NCI-H2196 treated with DMSO at 0.1 percent for 48 hours (cell line): ENCODE results near the gene GPRIN1.

Experiments used
- DNase-seq: peaks from one replicate; lab custom pipeline; 2025; ENCODE audit not compliant: unreplicated experiment; lab: John Stamatoyannopoulos, UW

GPRIN1 gene

DNA sequence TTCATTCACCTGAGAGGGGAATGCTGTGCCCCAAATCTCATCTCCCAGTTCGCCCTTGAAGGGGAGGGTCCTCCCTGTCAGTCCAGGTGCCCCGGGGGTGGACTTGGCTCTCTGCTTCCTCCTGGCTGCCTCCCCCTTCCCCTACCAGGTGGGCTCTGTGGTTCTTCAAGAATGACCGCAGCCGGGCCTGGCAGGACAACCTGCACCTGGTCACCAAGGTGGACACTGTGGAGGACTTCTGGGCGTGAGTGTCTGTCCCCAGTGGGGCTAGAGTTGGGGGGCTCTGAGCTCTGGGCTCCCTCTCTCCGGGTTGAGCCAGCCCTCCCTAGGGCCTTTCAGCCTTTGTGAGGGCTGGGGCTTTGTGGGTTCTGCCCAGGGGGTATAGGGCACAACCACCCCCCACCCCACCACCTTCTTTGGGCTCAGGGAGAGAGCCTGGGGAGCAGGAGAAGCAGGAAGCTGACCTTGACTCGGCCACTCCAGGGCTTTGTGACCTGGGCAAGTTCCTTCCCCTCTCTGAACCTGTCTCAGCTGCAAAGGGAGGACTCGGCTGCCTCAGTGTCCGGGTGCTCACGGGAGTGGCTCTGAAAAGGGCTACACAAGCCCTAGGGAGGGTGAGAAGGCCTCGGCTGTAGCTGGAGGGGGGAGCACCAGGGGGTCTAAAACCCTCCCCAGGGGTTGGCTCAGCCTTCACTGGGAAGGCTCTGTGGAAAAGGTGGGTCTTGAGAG is 33.7 kb upstream of the GPRIN1 start:
- no peak for DNase-seq

DNA sequence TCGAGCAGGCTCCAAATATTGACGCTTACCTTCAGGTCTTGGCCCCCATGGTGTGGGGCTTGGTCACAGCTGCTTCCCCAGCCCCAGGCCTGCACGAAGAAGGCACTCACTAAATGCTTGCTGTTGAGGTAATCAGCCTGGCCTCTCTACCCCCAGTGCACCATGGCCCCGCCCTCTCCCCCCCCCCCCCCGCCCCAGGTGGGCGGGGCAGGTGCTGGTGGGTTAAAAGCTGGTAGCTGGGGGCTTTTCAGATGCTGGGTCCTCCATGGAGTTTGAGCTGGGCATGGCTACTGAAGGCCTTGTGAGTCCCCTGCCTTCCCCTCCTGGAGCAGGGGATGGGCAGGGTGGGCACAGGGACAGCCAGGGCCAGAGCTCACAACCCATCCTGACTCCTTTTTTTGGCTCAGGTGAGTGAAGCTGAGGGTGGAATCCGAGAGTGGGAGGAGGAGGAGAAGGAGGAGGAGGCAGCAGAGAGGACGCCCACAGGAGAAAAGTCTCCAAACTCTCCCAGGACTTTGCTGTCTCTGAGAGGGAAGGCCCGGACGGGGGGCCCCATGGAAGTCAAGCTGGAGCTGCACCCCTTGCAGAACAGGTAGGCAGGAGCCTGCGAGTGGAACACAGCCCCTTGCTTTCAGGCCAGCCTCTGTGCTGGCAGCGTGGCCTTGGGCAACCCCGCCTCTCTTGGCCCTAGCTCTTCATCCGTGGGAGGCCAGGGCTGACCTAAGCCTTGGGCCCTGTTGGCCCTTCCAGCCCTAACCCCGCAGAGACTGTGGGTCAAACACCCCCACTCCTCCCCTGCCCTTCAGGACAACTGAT is 32.9 kb upstream of the GPRIN1 start:
- no peak for DNase-seq

DNA sequence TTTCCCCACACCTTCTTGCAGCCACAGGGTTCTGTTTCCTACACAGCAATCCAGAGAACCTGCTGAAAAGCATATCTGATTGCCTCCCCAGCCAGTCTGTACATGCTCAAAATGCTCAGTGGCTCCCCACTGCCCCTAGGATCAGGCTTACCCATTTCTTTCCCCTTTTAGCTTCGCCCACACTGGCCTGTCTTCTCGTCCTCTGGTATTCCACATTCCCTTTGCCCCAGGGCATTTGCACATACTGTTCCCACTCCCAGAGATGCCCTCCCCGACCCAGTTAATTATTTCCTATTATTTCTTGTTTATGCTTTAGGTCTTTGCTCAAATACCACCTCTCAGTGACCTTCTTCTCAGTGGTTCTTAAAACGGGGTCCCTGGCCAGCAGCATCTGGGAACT is 30.7 kb upstream of the GPRIN1 start:
- no peak for DNase-seq

DNA sequence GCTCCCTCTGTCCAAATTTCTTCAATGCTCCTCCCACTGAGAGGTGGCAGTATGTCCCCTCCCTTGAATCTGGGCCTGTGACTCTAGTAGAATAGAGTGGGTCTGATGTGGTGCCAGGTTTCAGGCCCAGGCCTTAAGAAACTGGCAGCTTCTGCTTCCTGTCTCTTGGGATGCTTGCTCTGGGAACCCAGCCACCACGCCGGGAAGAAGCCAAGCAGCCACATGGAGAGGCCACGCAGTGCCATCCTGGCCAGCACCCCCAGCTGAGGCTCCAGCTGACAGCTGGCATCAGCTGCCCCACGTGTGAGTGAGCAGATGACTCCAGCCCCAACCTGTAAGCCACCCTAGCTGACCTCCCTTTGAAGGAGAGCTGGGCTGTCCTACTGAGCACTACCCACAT is 30.0 kb upstream of the GPRIN1 start:
- DNase-seq, result peak; percentile 50

DNA sequence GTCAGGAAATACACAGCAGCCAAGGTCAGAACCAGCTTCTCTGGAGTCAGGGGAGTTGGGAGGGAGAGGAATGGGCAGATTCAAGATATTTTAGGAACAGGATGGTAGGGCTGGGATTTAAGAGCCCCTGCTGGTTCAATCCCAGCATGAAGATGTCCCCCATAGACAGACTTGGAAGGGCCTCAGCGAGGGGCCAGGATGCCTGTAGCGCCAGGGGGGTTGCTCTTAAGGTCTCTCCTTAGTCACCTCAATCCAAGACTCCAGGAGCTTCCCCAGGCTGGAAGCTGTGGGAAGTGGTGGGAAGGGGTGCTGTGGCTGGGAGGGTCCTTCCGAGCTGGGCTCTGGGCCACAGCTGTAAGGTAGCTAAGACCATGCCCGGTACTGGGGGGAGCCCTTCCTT is 29.3 kb upstream of the GPRIN1 start:
- no peak for DNase-seq

DNA sequence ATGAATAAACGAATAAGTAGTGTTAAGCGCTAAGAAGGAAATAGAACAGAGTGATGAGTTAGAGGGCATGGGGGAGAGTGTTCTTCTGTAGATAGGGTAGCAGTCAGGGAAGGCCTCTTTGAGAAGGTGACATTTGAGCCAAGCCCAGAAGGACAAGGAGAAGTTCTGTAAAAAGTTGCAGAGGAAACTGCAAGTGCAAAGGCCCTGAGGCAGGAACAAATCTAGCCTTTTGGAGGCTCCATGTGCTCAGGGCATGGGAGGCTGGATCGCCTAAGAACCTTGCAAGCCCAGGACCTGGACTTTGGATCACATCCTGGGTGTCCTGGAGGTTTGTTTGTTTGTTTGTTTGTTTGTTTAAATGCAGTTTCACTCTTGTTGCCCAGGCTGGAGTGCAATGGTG is 28.5 kb upstream of the GPRIN1 start:
- DNase-seq, result no peak

DNA sequence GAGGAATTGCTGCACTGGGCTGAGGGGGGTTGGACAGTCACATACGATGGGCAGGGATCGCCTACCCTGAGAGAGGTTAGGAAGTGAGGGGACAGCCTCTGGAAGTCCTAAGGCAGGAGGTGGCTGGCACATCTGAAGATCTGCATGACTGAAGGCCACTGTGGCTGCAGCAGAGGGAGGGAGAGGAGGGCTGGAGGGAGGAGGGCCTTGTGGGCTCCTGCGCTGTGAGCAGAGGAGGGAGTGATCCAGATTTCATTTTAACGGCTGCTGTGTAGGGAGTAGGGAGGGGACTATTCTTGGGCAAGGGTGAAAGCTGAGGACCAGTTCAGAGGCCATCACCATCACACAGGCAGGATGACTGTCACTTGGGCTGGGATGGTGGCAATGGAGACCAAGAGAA is 27.6 kb upstream of the GPRIN1 start:
- no peak for DNase-seq

DNA sequence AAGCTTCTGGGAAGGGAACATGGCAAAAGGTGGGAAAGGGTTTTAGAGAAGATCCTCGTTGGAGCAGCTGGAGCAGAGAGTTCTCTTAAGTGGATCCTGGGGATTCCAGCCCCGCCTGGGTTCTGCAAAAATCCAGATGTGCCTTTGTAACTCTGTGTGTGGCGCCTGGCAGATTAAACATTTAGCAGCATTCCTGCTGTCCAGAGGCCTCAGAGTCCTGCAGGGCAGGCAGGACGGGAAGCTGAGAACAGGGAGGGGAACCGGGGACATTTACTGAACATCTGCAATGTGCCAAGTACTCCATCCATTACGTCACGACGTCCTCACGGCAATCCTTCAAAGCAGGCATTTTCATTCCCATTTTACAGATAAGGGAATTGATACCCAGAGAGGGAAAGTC is 26.5 kb upstream of the GPRIN1 start:
- DNase-seq, result no peak

DNA sequence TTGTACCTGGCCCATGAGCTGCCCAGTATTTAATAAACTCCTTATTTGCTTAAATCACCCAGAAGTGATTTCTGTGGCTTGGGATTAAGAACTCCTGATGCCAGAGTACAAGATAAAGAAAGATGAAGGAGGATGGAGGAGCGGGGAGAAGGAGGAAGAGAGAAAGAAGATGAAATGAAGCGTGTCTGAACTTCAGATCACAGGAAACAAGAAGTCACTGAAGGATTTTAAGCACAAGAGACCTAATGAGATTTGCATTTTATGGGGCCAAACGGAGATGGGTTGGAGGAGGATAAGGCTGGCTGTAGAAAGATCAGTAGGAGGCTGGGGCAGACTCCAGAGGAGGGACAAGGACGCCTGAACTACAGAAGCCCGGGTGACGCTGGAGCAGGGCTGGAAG is 23.6 kb upstream of the GPRIN1 start:
- no peak for DNase-seq

DNA sequence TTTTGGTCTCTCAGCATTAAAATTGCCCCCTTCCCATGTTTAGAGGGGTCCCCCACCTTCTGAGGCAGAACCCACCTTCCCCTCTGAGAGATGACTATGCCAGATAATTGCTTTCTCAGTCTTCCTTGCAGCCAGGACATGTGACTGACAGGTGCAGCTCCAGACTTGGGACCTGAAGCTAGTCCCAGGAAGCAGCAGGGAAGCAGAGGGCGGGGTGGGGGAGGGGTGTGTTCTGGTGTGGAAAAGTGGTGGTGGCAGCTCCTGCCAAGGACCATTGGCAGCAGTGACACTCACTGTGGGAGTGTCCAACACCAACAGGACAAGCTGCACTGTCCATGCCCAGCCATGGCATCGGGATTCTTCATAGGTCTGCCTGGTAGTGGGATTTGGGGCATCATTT is 22.8 kb upstream of the GPRIN1 start:
- DNase-seq, result no peak

DNA sequence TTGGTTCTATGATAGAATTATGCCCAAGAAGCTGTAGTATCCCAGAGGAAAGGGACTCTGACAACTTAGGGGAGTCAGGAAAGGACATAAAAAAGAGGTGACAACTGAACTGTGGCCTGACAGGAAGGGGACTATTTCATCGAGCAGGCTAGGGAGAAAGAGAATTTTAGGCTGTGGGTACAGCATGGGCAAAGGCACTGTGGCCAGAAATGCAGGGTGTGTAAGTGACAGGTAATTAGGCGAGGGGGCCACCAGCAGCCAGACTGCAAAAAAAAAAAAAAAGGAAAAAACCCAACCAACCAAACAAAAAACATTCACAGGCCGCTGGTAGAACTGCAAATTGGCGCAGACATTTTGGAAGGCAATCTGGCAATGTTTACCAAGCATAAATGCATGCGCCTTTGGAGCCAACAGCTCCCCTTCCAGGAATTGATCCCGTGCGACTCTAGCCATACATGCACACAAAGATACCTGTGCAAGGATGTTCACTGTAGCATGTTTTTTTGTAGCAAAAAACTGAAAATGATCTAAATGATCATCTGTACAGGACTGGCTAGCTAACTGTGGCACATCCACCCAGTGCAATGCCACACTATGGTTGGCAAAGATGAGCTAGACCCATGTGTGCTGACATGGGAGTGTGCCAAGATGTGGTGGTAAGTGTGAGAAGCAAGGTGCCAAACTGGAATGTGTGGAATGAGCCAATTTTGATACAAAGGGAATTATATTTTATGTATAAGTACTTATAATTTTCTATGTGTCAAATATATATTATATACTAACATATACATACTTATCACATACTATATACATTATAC is 21.6 kb upstream of the GPRIN1 start:
- no peak for DNase-seq

DNA sequence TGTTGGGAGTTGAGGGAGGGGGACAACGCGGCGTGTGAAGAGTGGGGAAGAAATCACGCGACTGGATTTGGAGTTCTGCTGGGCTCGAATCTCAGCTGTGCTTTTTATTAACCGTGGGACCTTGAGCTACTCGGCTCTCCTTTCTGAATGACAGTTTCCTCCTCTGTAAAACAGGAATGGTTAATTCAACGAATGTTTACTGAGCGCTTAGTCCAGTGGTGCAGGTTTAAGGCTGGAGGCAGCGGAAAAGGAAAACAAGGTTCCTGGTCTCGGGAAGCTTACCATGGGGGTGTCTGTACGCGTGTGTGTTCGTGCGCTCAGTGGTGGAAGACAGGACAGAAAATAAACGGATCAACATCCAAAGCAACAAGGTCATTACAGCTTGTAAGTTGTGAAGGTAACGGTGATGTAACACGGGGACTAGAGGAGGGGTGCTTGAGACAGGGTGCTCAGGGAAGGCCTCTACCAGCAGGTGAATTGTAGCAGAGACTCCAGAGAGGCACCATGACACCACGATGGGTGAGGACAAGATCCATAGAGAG is 20.8 kb upstream of the GPRIN1 start:
- no peak for DNase-seq

DNA sequence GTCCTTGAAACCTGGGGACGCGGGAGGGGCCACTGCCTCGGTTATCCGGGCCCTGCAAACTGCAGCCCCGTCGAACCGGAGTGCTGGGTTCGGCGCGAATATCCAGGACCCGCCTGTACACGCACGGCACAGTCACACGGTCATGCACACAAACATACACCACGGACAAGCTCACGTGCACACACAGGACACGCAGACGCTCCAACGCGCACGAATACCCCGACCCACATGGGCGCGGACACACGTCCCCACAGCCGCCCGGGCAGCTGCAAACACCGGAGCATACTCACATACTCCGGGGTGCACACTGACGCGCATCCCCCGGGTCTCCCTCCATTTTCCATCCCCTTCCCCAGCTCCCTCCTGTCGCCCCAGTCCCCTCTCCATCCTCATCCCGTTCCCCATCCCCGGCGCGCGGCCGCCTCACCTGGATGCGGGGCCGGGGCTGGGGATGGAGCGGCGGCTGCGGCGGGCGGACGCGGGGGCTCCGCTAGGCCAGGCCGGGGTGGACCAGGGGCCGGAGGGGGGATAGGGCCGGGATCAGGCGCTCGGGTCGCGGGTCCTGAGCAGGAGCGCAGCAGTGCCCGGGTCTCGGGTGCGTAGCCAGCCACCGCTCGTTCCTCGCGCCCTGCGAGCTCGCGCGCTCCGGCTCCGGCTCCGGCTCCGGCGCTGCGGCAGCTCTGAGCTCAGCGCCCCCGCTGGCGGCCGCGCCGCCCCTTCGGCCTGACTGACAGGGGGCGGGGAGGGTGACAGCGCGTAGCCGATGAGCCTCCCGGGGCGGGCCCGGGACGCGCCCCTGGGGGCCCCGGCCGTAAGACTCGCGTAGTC is 20.1 kb upstream of the GPRIN1 start, which contains the start of the genes EIF4E1B and SNCB:
EIF4E1B (plus strand) TSS at position 823 of the 828 bp plus-strand sequence. CDS start 12,113 bp downstream, outside the sequence.
SNCB (minus strand) TSS at position 682 of the 828 bp plus-strand sequence. CDS start 880 bp downstream, outside the sequence.
- no peak for DNase-seq

DNA sequence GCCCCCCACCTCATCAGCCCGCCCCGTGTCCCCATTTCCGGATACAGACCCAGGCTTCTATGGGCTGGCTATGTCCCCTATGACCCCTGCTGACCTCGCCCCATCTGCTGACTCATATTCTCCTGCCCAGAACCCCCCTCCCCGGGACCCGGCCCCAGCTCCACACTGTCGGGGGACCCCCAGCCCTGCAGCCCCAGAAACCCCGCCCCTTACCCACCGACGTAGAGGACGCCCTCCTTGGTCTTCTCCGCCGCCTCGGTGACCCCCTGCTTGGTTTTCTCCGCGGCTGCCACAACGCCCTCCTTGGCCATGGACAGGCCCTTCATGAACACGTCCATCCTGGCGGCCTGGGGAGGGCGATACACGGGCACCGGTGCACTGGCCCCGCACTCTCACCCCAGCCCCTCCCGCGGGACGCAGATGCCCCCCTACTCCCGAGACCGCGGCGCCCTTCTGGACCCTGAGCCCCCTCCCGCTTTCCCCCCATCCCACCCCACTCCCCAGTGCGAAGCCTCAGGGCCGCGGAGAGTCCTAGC is 19.4 kb upstream of the GPRIN1 start:
- no peak for DNase-seq

DNA sequence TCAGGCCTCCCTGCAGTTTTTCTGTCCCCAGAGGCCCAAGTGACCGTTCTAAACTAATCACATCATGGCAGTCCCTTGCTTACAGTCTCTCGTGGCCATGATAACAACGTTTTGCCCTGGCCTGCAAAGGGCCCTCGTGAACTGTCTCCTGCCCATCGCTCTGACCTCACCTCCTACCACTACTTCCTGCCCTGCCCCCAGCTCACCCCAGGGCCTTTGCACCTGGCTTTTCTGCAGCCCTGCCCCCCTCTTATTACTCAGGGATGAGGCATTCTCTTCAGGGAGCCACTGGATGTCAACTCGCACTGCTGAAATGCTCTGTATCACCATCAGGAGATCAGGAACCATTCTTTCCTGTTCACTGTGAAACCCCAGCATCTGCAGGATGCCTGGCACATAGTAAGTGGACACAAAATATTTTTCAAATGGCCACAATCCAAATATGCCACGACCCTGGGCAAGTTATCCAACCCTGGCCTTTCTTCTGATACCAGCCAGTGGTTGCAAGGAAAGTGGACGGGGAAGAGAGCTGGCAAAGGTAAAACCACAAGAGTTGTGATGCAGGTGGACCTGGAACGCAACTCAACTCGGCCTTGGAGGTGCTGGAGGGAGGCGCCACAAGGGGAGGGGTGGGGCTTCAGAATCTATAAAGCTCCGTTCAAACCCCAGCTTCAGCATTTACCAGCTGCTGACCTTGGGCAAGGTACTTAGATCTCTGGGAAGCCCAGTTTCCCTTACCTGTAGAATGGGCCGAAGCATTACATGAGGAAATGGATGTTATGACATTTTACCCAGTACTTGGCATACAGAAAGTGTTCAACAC is 18.7 kb upstream of the GPRIN1 start:
- no peak for DNase-seq

DNA sequence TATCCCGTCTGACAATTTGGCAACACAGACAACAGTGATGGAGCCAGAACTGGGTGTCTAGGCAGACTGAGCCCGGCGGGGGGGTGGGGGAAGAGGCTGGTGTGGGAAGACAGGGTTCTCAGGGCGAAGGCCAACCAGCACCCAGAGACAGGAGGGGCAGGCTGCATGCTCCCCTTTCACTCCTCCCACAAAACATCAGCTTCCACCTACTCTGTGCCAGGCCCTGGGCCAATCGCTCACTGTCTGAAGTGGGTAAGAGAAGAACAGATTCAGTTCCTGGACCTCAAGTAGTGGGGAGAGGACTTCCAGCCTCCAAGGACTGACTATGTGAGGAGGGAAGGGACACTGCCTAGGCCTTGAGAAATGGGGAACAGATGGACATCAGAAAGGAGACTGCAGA is 17.6 kb upstream of the GPRIN1 start:
- no peak for DNase-seq

DNA sequence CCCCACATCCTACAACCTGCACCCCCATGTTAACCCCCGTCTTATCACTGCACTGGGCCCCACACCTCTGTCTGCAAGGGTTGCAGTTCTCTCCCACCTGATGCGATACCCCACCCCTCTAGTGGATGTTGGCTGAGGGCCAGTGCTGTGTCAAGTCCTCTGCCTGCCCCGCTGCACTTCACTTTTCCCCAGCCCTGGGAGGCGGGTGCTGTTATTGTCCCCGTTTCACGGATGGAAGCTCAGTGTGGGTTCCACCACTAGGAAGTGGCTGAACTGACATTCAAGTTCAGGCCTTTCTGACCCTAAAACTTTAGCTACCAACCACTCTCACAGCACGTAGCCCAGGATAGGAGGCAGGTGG is 16.9 kb upstream of the GPRIN1 start:
- DNase-seq, result no peak

DNA sequence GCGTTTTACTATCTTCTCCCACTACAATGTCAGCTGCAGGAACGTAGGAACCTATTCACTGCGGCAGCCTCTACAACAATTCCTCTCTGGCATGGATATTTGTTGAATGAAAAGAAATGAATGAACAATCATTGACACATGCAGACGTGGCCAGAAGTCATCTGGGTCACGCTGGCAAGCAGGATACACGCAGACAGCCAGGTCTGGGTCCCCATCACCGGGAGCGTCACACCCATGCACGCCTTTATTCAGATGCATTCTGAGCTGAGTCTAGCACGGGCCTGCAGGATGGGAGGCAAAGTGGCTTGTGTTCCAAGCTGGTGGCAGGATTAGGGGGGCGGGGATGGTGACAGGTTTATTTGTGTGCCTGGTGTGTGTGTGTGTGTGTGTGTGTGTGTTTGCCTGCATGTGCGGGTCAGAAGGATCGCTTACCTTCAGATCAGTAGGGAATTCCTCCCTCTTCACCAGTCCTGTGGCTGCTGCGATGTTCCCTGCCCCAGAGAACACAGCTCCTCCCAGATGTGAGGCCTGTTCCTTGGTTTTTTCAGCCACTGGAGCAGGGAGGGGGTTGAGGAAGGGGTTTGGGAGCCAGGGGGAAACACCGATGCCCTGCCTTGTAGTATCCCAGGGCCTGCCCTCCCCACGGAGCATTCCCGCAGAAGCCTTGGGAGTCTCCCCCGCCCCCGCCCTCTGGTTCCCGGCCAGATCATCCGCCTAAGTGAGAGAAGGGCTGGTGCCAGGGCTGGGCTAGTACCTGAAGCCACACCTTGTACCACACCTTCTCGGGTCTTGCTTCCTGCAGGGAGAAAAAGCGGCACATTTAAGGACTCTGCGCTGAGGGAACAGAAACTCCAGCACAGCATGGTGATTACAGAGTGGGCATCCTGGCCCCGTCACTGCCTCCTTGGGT is 16.3 kb upstream of the GPRIN1 start:
- no peak for DNase-seq
